ENCODE results near the gene OR2F2. TPM values are rescaled to one million over a fixed set of nuclear protein-coding genes. Genes with fewer than 3 reads are reported as not detected.

OR2F2 gene
- total RNA-seq, 1 donor from 2014 or later: not detected

- intact Hi-C loops (cut with DNase I): no loop called here
- DNase-seq (ENCODE audit: low spot score): no peak
These were observed 32.4 kb downstream of the OR2F2 start for GRCh38 chr7:143967398-143967797.

DNA sequence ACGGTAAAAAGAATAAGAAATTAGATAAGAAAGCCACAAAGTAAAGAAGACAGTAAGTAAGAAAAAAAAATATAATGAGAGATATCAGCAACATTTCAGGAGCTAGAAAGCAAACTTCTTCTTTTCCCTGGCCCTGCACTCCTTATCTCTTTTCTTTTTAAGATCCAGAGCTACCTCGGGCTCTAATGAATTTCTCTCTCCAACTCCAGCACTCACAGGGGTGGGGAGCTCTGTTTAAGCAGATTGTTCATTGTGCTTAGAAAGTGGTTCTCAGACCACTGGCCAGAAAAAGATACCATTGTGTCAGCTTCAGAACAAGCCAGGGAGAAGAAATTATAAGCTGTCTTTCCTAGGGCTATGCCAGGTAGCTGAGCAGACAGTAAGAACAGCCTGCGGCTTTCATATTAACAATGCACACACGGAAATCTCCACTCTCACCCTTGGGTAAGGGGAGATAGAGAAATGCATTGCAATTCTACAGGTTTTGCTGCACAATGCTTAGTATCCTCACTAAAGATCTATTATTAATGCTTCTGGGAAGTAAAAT lies 38.9 kb downstream of the OR2F2 start:
- intact Hi-C loops (cut with DNase I): no loop called here

GRCh38 chr7:143974459-143974858 lies 39.4 kb downstream of the OR2F2 start:
- DNase-seq (ENCODE audit: low spot score): no peak
- intact Hi-C loops (cut with DNase I): no loop called here

More for the DNA sequence above, 38.9 kb downstream of the OR2F2 start:
- DNase-seq (ENCODE audit: low spot score): no peak

GRCh38 chr7:143975617-143976016 lies 40.6 kb downstream of the OR2F2 start:
- no peak for DNase-seq (ENCODE audit: low spot score)
- intact Hi-C loops (cut with DNase I): no loop called here

- intact Hi-C loops (cut with DNase I): no loop called here
- DNase-seq (ENCODE audit: low spot score): no peak
These were observed 43.6 kb downstream of the OR2F2 start for GRCh38 chr7:143978585-143978984.

GRCh38 chr7:143979359-143979758 lies 44.3 kb downstream of the OR2F2 start:
- intact Hi-C loops (cut with DNase I): no loop called here
- DNase-seq (ENCODE audit: low spot score): no peak

- DNase-seq (ENCODE audit: low spot score): no peak
- intact Hi-C loops (cut with DNase I): no loop called here
These were observed 45.0 kb downstream of the OR2F2 start for GRCh38 chr7:143979998-143980397.

DNA sequence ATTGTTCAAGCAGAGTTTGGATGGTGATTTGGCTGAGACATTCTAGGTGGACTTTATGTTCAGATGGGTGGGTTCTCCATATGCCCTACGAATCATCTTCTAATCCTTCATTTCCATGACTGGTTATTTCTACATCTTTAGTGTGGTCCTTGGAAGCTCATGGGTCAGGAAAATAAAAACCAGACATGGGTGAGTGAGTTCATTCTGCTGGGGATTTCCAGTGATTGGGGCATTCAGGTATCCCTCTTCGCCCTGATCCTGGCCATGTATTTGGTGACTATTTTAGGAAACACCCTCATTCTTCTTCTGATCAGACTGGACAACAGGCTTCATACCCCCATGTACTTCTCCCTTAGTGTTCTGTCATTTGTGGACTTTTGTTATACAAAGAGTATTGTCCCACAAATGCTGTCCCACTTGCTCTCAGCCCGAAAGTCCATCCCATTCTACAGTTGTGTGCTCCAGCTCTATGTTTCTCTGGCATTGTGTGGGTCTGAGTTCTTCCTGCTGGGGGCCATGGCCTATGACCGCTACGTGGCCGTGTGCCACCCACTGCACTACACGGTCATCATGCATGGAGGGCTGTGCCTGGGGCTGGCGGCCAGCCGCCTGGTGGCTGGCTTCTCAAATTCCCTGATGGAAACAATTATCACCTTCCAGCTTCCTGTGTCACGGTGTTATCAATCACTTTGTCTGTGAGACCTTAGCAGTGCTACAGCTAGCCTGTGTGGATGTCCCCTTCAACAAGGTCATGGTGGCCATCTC lies 45.9 kb downstream of the OR2F2 start:
- intact Hi-C loops (cut with DNase I): no loop called here
- DNase-seq (ENCODE audit: low spot score): no peak

DNA sequence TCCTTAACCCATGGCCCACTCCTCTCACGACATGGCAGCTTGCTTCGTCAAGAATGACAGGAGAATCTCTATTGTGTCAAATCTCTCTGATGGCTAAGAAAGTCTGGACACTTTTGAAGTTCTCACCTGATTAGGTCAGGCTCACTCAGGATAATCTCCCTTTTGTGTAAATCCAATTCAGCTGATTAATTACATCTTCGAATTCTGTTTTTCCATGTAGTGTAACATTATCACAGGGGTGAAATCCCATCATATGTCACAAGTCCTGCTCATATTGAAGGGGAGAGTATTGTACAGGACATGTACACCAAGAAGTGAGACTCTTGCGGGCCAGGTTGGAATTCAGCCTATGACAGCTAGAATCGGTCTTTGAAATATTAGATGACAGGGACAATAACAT lies 48.9 kb downstream of the OR2F2 start:
- no peak for DNase-seq (ENCODE audit: low spot score)
- intact Hi-C loops (cut with DNase I): no loop called here

Other genes starting within 250 kb of the OR2F2 start
- not detected for gene CTAGE6, start 177.5 kb upstream of the OR2F2 start, total RNA-seq
- 46.3 TPM for gene TCAF1, start 33.1 kb upstream of the OR2F2 start, total RNA-seq
- gene OR2F1, start 19.6 kb downstream of the OR2F2 start, total RNA-seq: not detected
- gene OR6B1, start 65.1 kb downstream of the OR2F2 start, total RNA-seq: not detected
- not detected for gene OR2A5, start 113.7 kb downstream of the OR2F2 start, total RNA-seq
- not detected for gene OR2A25, start 134.6 kb downstream of the OR2F2 start, total RNA-seq
- gene OR2A12, start 151.0 kb downstream of the OR2F2 start, total RNA-seq: not detected
- gene OR2A2, start 174.3 kb downstream of the OR2F2 start, total RNA-seq: not detected
- not detected for gene OR2A14, start 187.9 kb downstream of the OR2F2 start, total RNA-seq
- gene CTAGE4, start 248.2 kb downstream of the OR2F2 start, total RNA-seq: 0.24 TPM

Measured in cardiac septum (tissue), 1 donor.